GM23338 (cell line): ENCODE data around the gene CD109.

Experiments
- CREB1 ChIP-seq: fragments of 250-450 bp; sonication (Bioruptor Pico); IDR thresholded peaks from 2 replicates; pipeline ENCODE4 v1.5.0; 2020; ENCODE audit warnings: low read depth, mild to moderate bottlenecking, moderate library complexity
- CTCF ChIP-seq, 2 experiments: fragments of 200-600 bp in 1 of 2; sonication (generic) in 1 of 2; conservative IDR thresholded peaks; 2 replicates each; pipeline versions ENCODE4 v1.5.1 to v1.6.1; 2016 to 2017; ENCODE audit warnings: antibody characterized with exemption in 2 of 2, low read depth in 2 of 2, mild to moderate bottlenecking in 2 of 2, moderate library complexity in 1 of 2
- EZH2 ChIP-seq: fragments of 200-600 bp; sonication (generic); IDR thresholded peaks from one replicate; pipeline ENCODE4 v1.8.0; 2017; ENCODE audit warnings: antibody characterized with exemption, mild to moderate bottlenecking, low read depth; ENCODE audit not compliant: unreplicated experiment
- EZH2phosphoT487 ChIP-seq: fragments of 200-600 bp; sonication (generic); IDR thresholded peaks from one replicate; pipeline ENCODE4 v1.8.1; 2018; ENCODE audit warnings: antibody characterized with exemption; ENCODE audit not compliant: unreplicated experiment
- JUNB ChIP-seq: IDR thresholded peaks from one replicate; pipeline ENCODE4 v1.6.1; 2016; ENCODE audit warnings: antibody characterized with exemption; ENCODE audit not compliant: unreplicated experiment
- POLR2AphosphoS5 ChIP-seq: IDR thresholded peaks from 2 replicates; pipeline ENCODE4 v1.6.1; 2016; ENCODE audit warnings: antibody characterized with exemption, low read depth
- REST ChIP-seq: IDR thresholded peaks from one replicate; pipeline ENCODE4 v1.6.1; 2018; ENCODE audit warnings: antibody characterized with exemption; ENCODE audit not compliant: unreplicated experiment
- STAT1 ChIP-seq: IDR thresholded peaks from one replicate; pipeline ENCODE4 v1.6.1; 2016; ENCODE audit warnings: antibody characterized with exemption; ENCODE audit not compliant: unreplicated experiment
- ZNF331 ChIP-seq: fragments of 250-450 bp; sonication (Bioruptor Pico); IDR thresholded peaks from 2 replicates; pipeline ENCODE4 v1.5.0; 2020; ENCODE audit warnings: low read depth, mild to moderate bottlenecking, moderate library complexity
- ZNF462 ChIP-seq: fragments of 250-450 bp; sonication (Bioruptor Pico); IDR thresholded peaks from 2 replicates; pipeline ENCODE4 v1.5.0; 2020; ENCODE audit warnings: mild to moderate bottlenecking, moderate library complexity

- no peak for TF ChIP-seq POLR2AphosphoS5
- TF ChIP-seq REST, result no peak
- TF ChIP-seq CTCF (conservative IDR thresholded peaks at IDR 0.05; ENCODE audit: low read depth in 2 of 2), result no peak
- no peak for TF ChIP-seq EZH2phosphoT487
- TF ChIP-seq CREB1 (CRISPR knock-in tag), result no peak
- TF ChIP-seq EZH2, result no peak
- no peak for TF ChIP-seq ZNF462 (CRISPR knock-in tag)
- no peak for TF ChIP-seq JUNB
- TF ChIP-seq STAT1, result no peak
- TF ChIP-seq ZNF331, result no peak
These were observed 8.8 kb downstream of the CD109 start for GRCh38 chr6:73704798-73705197.
